GM19240 (cell line): ENCODE measurements around the gene PRLR.

Source experiments
- DNase-seq: peaks from one replicate; pipeline ENCODE4 v3.0.0; 2011; ENCODE audit warnings: low spot score; ENCODE audit not compliant: insufficient read length

PRLR gene

GRCh38 chr5:35004771-35005170, 225.5 kb downstream of the PRLR start:
- no peak for DNase-seq

- no peak for DNase-seq
These were observed 226.1 kb downstream of the PRLR start for GRCh38 chr5:35004200-35004599.

GRCh38 chr5:35003018-35003957, 227.0 kb downstream of the PRLR start:
- peak; percentile 45 for DNase-seq

GRCh38 chr5:35002459-35002858, 227.8 kb downstream of the PRLR start:
- no peak for DNase-seq

- no peak for DNase-seq
These were observed 228.4 kb downstream of the PRLR start for GRCh38 chr5:35001842-35002241.
